ENCODE data around the gene ARID3C. TPM values are rescaled to one million over a fixed set of nuclear protein-coding genes. Genes with fewer than 3 reads are reported as not detected.

The ARID3C gene
- total RNA-seq, 1 donor: not detected

DNA sequence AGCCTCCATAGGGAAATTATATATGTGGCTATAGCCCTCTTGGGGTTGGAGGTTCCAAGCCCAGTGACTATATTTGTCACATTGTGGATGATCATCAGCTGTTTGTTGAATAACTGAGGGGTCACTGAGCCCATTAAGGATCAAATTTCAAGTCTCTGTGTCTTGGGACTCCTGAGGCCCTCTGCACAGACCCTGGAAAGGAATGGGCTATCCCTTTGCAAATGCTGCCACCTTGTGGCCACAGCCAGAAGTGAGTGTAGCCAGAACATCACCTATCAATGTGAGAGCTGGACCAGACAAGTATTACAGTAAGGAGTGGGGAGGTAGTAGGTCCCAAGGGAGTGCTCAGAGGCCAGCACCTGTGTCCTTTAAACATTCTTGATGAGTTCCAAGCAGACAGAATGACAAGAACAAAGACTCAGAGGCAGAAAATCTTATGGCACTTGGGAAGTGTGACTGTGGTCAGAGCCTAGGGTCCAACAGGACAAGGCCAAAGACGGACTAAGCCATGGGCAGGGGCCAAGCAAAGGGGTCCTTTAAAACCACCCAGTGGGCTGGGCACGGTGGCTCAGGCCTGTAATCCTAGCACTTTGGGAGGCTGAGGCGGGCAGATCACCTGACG lies 25.1 kb downstream of the ARID3C start:
- DNase-seq (ENCODE audit: low read depth in 2 of 3, low spot score in 2 of 3): peak; percentile 52 to 90 (median 63)

DNA sequence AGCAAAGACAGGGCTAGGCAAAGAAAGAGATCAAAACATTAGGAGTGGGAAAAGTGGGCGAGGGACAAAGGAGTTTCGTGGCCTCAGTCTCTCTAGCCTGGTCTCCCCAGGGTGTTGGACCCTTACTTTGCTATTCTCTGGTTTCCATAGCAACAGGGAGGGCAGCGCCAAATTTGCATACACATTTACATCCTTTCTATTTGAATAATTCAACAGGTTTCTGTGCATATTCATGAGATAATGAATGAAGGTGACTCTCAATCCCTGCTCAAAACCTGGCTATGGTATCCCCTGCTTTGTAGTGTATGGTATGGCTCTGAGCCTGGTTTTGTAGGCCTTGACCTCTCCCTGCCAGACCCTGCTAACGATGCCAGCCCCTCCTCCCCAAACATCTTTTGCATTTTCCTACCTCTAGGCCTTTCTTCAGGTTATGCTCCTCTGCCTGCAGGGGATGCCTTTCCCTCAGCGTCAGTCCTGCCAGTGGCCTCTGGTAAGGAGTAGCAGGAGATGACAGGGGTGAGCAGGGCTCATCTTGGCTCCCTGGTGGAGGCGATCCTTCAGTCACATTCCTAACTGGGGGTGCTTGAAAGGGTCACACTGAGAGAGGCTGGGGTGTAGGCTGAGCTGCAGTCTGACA lies 26.8 kb downstream of the ARID3C start:
- DNase-seq (ENCODE audit: low read depth in 2 of 3, low spot score in 2 of 3): no peak

DNA sequence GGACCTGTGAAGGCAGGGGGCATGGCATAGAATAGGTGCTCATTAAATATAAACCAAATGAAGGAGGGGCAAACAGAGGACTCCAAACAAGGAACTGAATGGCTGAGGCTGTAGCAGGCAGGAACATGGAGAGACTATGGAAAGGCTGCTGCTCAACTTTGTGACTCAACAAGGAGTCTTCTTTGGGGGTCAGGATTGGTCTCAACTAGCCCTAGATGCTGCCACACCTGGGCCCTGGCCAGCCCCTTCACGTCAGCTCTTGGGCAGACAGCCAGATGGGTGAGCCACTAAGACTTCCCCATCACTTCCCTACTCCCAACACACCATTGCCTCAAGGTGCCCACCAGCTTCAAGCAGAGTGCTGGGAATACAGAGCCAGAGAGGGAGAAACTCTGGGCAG lies 28.0 kb downstream of the ARID3C start:
- no peak for DNase-seq (ENCODE audit: low read depth in 2 of 3, low spot score in 2 of 3)

DNA sequence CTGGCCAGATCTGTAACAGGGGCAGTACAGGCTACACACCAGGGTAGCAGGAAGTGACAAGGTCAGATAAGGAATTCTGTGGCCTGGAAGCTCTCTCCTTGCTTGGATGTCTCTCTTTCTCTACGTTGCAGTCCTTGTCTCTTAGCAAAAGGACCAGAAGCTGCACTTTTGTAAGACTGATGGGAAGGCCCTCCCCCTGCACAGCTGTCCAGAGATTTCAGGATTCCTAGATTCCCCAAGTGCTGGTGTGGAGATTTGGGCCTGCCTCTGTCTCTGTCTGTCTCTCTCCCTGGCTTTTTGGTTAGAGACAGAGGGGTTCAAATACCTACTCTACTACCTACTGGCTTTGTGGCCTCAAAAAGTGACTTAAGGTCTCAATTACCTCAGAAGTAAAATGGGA lies 29.3 kb downstream of the ARID3C start:
- no peak for DNase-seq (ENCODE audit: low read depth in 2 of 3, low spot score in 2 of 3)

DNA sequence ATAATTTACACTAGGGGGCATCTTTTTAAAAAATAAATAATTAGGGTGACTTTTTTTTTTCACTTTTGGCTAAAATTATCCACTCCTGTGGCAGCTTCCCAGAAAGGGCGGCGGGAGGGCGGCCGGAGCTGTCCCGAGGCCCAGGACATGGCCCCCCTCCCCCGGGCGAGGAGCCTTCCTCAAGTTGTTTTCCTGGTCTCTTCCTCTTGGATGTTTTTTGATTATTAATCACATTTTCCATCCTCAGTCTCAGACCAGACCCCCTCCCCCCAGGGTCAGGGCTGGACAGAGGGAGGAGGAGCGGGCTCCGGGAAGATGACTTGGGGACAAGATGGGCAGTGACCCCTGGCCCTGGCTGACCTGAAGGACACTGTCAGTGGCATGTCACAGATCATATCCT lies 34.7 kb downstream of the ARID3C start:
- DNase-seq (ENCODE audit: low read depth in 2 of 3, low spot score in 2 of 3): no peak

DNA sequence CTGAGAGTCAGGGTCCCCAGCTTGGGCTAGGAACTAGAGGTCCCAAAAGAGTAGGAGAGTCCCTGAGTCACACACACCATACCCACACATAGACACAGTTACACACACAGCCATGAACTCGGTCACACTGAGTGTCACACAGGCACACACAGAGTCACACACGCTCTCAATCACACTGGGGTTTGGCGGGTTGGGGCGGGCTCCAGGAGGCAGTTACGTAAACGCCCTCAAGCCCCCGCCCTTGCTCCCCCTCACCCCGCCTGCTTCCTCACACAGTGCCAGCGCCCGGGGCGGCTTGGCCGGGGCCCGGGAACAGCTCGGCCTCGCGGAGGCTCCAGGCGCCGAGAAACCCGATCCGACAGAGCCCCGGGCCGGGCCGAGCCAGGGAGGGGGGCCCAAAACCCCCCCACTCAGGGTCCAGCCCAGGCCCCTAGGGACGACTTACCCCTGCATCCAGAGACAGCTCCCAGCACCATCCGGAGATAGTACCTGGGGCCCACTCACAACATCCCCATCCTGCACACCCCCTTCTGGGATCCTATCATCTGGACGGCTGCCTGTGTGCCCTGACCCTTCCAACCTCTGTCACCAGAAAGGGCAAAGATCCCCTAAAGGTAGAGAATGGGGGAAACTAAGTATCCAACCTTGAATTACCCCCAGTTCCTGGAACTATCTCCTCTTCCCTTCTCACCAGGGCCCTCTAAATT lies 35.8 kb downstream of the ARID3C start:
- DNase-seq (ENCODE audit: low read depth in 2 of 3, low spot score in 2 of 3): peak in 2 of 3 donors; percentile 54 to 62

DNA sequence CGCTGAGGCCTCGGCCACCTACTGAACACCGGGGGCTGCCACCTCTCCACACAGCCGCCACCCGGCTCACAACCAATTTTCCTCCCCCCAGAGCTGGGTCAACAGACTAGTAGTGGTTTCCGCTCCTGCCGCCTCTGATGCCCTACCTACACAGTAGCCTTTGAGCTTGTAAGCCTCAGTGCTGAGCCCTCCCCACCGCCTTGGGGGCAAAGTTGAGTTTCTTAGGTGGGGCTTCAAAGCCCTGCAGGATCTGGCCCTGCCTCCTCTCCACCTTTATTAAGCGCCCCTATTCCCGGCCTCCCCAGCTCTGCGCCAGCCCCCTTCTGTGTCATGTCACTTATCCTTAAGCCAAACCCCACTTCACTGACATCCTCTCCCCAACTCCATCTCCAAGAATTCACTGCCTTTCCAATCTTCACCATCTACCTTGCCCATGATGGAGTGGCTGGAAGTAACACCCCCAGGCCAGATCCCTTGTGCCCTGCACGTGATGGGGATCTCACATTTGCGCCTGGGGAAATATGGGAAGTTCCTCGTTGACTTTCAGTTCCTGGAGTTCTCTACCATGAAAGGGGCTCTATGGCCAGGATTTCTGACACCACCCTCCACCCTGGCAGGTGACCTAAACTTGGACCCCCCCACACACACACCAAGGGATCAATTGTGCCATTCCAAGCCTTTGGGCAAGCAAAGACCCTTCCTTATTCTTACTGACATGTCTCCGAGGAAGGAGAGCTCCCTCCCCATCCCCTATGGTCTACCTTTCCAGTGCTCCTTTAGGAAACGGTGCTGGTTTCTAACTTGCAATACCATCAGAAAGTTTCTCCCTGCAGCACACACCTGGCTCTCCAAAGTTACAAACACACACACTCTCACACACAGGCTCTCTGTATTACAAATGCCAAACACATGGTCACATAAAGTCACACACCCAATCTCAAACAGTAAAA lies 36.7 kb downstream of the ARID3C start:
- DNase-seq (ENCODE audit: low read depth in 2 of 3, low spot score in 2 of 3): no peak

DNA sequence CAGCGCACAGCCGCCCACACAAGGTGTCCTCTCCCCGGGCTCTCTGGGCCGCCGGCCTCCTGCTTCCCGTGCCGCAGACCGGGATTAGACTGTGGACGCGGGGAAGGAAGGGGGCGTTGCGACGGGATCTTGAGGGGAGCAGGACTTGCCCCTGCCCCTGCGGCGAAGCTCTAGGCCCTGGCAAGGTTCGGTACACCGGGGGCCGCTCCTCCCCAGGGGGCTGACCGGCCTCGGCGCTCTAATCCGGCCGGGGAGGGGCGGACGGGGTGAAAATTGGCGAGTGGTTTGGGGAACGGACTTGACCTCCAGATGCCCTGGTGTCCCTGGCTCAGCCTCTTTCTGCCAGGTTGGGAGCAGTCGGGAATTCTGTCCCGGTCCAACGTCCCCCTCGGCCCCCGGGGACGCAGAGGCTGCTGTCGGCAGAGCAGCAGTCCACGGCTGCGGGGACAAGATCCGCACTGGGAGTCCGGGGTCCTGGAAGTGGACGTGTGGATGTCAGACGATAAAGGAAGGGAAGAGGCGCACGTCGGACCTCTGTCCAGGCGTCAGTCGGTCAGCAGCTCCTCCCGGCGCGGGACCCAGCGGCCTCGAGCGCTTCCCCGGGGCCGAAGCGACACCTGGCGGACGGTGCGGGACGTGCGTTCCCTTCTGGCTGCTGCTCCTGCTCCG lies 37.5 kb downstream of the ARID3C start:
- DNase-seq (ENCODE audit: low read depth in 2 of 3, low spot score in 2 of 3): peak; percentile 54 to 70 (median 55)

DNA sequence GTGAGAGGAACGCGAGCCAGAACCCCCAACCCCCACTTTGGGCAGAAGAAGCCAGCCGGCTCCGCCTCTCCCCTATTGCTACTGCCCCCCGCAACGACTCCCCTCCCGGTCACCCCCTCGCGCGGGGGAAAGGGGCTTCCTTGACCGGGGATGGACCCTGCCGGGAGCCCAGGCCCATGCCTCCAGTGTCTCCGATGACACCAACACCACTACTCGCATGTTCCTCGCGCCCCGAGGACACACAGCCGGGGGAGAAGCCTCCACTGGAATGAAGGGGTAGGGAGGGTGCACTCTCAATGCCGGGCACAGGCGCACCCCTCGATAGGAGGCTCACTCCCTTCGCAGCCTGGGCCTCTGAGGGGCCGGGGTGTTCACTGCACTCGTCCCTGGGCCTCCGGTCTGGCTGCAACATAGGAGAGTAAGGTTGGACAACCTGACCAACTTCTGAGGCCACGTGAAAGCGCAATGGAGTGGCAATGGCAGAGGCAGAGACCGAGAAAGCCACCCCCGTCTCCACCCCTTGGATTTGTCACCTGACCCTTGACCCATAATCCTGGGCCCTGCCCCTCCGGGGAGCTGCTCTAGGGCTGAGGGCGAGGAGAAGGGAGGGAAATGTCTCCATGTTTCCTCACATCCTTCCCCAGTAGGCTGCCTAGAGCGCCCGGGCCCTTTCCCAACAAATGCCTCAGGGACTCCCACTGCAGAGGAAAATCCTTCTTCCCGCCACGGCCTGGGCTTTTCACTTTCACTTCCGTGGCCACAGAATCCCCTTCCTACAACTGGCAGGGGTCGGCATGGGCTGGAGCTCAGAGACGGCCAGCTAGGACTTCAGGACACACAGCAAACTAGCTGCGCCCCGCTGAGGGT lies 38.3 kb downstream of the ARID3C start:
- DNase-seq (ENCODE audit: low read depth in 2 of 3, low spot score in 2 of 3): no peak

DNA sequence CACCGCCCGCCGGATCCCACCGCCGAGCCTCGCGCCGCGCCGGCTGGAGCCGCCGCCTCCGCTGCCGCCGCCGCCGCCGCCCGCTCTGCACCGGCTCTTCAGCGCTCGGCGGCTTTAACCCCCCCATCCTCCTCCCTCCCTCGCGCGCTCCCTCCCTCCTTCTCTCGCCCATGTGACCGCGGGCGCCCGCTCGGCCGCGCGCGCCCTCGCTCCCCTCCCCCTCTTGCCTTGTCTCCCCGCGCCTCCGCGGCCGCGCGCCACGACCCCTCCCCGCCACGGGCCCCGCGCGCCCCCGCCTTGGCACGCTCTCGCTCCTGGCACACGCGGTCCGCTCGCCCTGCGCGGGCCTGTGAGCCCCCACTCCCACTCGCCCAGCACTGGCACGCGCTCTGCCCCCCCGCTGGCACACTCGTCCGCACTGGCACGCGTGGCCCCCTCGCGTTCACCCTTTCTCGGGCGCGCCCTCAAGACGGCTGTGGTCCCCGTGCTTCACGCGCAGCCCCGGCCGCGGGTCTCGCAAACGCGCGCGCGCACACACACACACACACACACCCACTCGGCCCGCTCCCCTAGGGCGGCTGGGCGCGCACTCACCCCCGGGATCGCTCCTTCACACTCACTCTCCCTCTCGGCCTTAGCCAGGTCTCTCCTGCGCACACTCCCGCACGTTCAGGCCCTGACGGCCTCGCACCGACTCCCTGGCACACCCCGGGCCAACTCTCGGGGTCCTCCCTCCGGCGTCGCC lies 39.1 kb downstream of the ARID3C start, which contains the start of gene CNTFR:
Gene CNTFR, minus strand, starts transcription at position 89 of the 745 bp plus-strand sequence. CDS start 20,743 bp downstream, outside the sequence.
- no peak for DNase-seq (ENCODE audit: low read depth in 2 of 3, low spot score in 2 of 3)

DNA sequence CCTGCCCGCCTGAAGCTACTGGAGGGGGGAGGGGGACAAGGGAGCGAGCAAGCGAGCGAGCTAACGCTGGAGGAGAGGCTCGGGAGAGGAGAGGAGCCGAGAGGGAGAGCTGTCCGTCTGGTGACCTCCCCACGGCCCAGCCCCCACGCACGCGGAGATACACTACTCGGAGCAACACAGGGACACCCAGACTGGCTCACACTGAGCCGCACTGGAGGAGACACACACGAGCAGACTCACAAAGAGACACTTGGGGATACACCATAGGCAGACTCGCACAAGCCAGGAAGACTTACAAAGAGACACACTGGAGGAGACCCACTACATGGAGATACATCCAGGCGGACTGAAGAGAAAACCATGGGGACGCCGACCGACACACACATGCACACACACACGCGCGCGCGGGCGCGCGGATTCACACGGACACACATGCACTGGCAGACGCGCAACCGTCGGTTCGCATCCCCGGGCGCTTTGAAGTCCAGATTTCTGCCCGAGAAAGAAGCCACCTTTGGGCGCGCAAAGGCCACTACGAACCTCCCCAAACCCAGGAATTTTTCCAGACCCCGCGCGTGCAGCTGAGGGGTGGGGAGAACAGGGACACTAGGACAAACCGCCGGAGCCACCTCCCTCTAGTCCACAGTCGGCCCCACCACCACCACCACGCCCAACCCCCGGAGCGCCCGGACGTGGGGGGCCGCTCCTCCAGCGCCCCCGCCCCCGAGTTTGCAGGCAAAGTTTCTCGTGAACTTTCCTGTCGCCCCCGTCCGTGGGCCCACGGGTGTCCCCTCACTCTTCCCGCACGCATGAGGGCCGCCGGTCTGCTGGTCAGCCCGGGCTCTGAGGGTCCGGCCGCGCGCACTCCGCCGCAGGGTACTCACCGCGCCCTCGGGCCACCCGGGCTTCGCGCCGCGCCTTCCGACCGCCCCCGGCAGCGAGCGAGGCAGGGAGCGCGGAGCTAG lies 39.9 kb downstream of the ARID3C start:
- DNase-seq (ENCODE audit: low read depth in 2 of 3, low spot score in 2 of 3): no peak

DNA sequence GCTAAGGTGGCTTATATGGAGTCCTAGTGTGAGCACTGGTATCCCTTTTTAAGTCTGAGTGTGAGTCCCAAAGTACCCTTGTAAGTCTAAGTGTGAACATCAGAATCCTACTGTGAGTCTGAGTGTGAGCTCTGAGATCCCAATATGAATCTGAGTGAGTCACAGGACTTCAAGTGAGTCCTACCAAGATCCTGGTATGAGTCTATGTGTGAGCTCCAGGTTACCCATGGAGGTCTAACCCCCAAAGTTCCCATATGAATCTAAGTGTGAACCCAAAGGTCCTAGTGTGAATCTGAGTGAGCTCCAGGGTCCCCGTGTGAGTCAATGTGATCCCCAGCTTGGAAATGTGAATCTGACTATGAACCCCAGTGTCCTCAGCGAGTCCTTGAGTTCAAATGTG lies 41.6 kb downstream of the ARID3C start:
- no peak for DNase-seq (ENCODE audit: low read depth in 2 of 3, low spot score in 2 of 3)

DNA sequence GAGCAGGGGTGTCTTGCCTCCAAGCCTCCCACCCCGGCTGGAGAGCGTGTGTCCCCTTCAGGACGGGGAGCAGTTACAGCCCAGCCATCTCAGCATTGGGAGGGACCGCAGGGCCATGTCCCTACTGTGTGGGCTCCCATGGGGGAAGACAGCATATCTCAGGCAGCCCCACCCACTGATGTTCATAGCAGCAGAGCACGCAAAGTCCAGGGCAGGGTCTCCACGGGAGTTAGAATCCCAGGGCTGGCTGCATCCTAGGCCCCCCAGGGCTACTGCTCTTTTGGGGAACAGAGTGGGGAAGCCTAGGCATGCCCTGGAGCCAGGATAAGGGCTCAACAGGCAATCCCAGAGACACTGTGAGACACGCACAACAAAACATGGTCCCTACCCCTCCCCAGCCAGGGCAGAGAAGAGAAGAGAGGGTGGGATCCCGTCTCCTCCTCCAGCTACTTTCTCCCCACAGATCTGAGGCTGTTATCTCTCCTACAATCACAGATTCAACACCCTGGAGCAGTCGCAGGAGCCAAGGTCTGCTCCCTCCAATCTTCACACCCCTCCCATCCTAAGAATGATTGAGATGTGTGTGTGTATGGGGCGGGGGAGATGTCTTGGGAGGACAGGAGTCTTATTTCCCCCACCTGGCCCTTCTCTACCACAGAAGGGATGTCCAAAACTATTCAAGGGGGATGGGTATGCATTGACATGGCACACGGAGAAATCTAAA lies 42.8 kb downstream of the ARID3C start:
- no peak for DNase-seq (ENCODE audit: low read depth in 2 of 3, low spot score in 2 of 3)

DNA sequence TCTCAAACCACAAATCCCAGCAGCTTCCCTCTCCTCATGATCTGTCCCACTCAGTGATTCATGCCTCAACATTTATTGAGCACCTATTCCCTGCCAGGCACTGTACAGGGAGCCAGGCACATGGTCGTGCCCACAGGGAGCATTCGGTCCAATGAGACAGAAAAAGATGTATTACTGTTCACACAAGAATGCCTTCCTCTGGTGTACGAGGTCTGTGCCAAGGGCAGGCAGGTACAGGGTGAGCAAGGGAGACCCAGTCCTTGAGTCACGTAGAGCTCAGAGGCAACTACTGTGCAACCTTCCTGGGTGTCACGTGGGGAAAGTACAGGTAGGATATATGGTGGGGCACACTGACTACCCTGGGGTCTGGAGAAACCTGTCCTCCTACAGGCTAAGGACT lies 43.9 kb downstream of the ARID3C start:
- no peak for DNase-seq (ENCODE audit: low read depth in 2 of 3, low spot score in 2 of 3)

DNA sequence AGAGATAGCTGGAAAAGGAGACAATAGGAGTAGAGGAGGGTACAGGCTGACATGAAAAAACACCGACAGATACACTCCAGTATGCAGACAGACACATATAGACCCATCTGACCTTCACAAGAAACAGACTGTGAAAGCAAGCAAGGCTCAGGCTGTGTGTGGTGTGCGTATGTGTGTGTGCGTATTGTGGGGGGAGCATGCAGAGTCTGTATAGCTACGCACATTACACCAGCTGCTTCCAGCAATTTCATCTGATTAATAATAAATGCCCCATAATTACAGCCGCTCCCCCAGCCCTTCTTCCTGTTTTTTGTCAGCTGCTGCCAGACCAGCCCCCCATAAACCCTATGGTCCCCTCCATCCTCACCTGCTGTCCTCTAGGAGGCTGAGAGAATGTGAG lies 46.1 kb downstream of the ARID3C start:
- no peak for DNase-seq (ENCODE audit: low read depth in 2 of 3, low spot score in 2 of 3)

DNA sequence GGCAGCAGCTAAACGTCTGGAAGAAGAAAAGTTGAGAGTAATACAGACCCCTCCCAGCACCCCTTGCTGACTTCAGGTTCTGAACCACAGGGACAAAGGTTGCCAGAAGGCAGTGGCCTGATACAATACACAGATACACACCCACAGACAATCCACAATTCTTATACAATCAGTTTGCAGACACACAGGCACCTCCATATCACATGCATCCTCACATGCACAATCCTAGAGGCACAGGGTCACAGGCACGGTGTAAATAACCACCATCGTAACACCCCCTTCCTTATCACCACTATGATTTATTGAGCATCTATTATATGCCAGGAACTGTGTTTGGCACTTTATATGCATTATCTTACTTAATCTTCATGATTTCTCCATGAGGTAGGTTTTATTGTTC lies 47.5 kb downstream of the ARID3C start:
- DNase-seq (ENCODE audit: low read depth in 2 of 3, low spot score in 2 of 3): no peak

DNA sequence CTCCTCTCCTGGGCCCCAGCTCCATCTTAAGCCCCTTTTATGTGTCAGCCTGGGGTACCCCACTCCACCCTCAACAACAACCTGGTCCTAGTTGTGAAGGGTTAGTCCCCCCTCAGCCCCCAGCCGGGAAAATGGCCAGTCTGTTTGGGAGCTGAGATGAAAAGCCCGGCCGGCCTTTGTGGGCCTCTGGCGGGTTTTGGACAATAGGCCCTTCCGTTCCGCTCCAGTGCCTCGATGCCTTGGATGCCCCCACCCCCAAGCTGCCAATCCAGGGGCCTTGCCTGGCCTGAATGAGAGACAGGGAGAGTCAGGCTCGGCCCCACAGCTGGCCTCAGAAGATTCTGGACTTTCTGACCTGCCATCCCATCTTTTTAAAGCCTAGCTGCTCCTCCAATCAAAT lies 48.5 kb downstream of the ARID3C start:
- DNase-seq (ENCODE audit: low read depth in 2 of 3, low spot score in 2 of 3): no peak

Measured in hematopoietic multipotent progenitor cell (in vitro differentiated cells).